OCI-LY7 (cell line): Measurements from ENCODE around the gene CEP55.

Source experiments
- CTCF ChIP-seq: fragments of 200-600 bp; sonication (generic); conservative IDR thresholded peaks from 2 replicates; pipeline ENCODE4 v1.5.1; 2014; ENCODE audit warnings: mild to moderate bottlenecking, antibody characterized with exemption, low read length, moderate library complexity, mixed read lengths
- EZH2phosphoT487 ChIP-seq: fragments of 200-600 bp; sonication (generic); IDR thresholded peaks from 2 replicates; pipeline ENCODE4 v1.6.1; 2018; ENCODE audit warnings: low read depth, borderline replicate concordance, mild to moderate bottlenecking, mixed run types, antibody characterized with exemption, low read length, moderate library complexity, mixed read lengths

DNA sequence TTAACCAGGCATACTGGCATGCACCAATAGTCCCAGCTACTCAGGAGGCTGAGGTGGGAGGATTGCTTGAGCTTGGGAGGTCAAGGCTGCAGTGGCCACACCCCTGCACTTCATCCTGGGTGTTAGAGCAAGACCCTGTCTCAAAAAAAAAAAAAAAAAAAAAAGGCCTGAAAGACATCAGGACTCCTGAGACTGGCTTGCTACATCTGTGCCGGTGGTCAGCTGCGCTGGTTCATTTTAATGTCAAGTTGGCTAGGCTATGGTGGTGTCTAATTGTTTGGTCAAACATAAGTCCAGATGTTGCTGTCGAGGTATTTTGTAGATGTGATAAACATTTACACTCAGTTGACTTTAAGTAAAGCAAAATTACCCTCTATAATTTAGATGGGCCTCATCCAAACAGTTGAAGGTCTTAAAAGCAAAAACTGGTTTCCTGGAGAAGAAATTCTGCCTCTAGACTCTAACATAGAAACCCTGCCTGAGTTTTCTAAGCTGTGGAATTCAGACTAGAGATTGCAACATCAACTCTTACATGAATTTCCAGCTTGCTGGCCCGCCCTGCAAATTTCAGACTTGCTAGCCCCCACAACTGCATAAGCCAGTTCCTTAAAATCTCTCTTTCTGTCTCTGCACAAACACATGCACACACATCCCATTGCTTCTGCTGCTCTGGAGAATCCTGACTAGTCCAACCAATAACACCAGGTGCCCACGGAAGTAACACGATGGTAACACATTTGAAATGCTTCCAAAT is 32.5 kb upstream of the CEP55 start:
- TF ChIP-seq CTCF (no peak), EZH2phosphoT487 (no peak)
